HCT116 (cell line): Measurements from ENCODE around the gene ACSF2.

Source experiments
- CBX3 ChIP-seq: IDR thresholded peaks from 2 replicates; pipeline ENCODE4 v1.6.1; 2012; ENCODE audit warnings: low read depth
- CEBPB ChIP-seq: IDR thresholded peaks from 2 replicates; pipeline ENCODE4 v1.6.1; 2012; ENCODE audit warnings: low read depth
- ELF1 ChIP-seq: IDR thresholded peaks from 2 replicates; pipeline ENCODE4 v1.6.1; 2012; ENCODE audit warnings: low read depth, borderline replicate concordance
- EZH2 ChIP-seq: fragments of 200-600 bp; sonication (generic); IDR thresholded peaks from 2 replicates; pipeline ENCODE4 v1.6.1; 2017; ENCODE audit warnings: antibody characterized with exemption, mixed run types
- JUND ChIP-seq: IDR thresholded peaks from 2 replicates; pipeline ENCODE4 v1.6.1; 2012
- POLR2A ChIP-seq: IDR thresholded peaks from 2 replicates; pipeline ENCODE4 v1.7.0; 2011; ENCODE audit warnings: borderline replicate concordance; ENCODE audit not compliant: insufficient read depth, insufficient read length; ENCODE audit errors: extremely low read depth
- POLR2AphosphoS5 ChIP-seq: IDR thresholded peaks from 2 replicates; pipeline ENCODE4 v1.6.1; 2011; ENCODE audit warnings: mild to moderate bottlenecking, low read depth, low read length, moderate library complexity
- RAD21 ChIP-seq: IDR thresholded peaks from 2 replicates; pipeline ENCODE4 v1.6.1; 2012; ENCODE audit warnings: low read depth, mild to moderate bottlenecking
- SP1 ChIP-seq: IDR thresholded peaks from 2 replicates; pipeline ENCODE4 v1.6.1; 2012; ENCODE audit warnings: low read depth
- YY1 ChIP-seq: IDR thresholded peaks from 2 replicates; pipeline ENCODE4 v1.6.1; 2011; ENCODE audit warnings: low read length, low read depth, moderate library complexity, mild to moderate bottlenecking; ENCODE audit not compliant: insufficient replicate concordance; ENCODE audit errors: extremely low read depth
- TF ChIP-seq, protein P1 (sequence below), 3 experiments: fragments of 200-600 bp in 1 of 3; sonication (generic) in 1 of 3; IDR thresholded peaks in 2 of 3; conservative IDR thresholded peaks in 1 of 3; 2 replicates each; pipeline ENCODE4 v1.5.1; 2012 to 2017; ENCODE audit warnings: low read depth in 2 of 3, low read length in 2 of 3, antibody characterized with exemption in 1 of 3, borderline replicate concordance in 1 of 3, control low read depth in 1 of 3, mild to moderate bottlenecking in 1 of 3, mixed read lengths in 1 of 3, mixed run types in 1 of 3, moderate library complexity in 1 of 3; ENCODE audit not compliant: insufficient read depth in 1 of 3
- TF ChIP-seq, protein P2 (sequence below): IDR thresholded peaks from 2 replicates; pipeline ENCODE4 v1.6.1; 2012
- TF ChIP-seq, protein P3 (sequence below): IDR thresholded peaks from 2 replicates; pipeline ENCODE4 v1.6.1; 2011; ENCODE audit warnings: mild to moderate bottlenecking, low read length, moderate library complexity; ENCODE audit not compliant: insufficient replicate concordance; ENCODE audit errors: extremely low read depth

DNA sequence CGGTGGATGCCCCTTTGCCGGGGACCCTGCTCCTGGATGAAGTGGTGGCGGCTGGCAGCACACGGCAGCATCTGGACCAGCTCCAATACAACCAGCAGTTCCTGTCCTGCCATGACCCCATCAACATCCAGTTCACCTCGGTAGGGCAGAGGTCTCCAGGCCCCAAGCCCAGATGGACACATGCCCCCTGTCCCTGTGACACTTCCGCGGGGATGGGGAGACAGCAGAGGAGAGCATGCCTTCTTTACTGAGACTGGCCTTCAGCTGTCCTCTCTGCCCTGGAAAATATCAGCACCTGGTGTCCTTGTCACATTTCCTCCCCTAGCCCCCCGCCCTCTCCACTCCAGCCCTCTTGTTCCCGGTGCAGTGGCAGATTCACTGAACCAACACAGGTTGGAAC lies 36.4 kb downstream of the ACSF2 start:
- TF ChIP-seq POLR2A (no peak), CEBPB (no peak), YY1 (no peak), SP1 (no peak), EZH2 (no peak), CBX3 (no peak), ELF1 (no peak), JUND (no peak), RAD21 (no peak), POLR2AphosphoS5 (no peak)
- TF ChIP-seq, protein P1, sequence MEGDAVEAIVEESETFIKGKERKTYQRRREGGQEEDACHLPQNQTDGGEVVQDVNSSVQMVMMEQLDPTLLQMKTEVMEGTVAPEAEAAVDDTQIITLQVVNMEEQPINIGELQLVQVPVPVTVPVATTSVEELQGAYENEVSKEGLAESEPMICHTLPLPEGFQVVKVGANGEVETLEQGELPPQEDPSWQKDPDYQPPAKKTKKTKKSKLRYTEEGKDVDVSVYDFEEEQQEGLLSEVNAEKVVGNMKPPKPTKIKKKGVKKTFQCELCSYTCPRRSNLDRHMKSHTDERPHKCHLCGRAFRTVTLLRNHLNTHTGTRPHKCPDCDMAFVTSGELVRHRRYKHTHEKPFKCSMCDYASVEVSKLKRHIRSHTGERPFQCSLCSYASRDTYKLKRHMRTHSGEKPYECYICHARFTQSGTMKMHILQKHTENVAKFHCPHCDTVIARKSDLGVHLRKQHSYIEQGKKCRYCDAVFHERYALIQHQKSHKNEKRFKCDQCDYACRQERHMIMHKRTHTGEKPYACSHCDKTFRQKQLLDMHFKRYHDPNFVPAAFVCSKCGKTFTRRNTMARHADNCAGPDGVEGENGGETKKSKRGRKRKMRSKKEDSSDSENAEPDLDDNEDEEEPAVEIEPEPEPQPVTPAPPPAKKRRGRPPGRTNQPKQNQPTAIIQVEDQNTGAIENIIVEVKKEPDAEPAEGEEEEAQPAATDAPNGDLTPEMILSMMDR (IDR thresholded peaks at IDR 0.05 in 2 of 3, conservative IDR thresholded peaks at IDR 0.05 in 1 of 3; ENCODE audit: borderline replicate concordance in 1 of 3, insufficient read depth in 1 of 3, low read depth in 2 of 3, low read length in 2 of 3), result no peak
- TF ChIP-seq, protein P2, sequence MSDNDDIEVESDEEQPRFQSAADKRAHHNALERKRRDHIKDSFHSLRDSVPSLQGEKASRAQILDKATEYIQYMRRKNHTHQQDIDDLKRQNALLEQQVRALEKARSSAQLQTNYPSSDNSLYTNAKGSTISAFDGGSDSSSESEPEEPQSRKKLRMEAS, result no peak
- TF ChIP-seq, protein P3, sequence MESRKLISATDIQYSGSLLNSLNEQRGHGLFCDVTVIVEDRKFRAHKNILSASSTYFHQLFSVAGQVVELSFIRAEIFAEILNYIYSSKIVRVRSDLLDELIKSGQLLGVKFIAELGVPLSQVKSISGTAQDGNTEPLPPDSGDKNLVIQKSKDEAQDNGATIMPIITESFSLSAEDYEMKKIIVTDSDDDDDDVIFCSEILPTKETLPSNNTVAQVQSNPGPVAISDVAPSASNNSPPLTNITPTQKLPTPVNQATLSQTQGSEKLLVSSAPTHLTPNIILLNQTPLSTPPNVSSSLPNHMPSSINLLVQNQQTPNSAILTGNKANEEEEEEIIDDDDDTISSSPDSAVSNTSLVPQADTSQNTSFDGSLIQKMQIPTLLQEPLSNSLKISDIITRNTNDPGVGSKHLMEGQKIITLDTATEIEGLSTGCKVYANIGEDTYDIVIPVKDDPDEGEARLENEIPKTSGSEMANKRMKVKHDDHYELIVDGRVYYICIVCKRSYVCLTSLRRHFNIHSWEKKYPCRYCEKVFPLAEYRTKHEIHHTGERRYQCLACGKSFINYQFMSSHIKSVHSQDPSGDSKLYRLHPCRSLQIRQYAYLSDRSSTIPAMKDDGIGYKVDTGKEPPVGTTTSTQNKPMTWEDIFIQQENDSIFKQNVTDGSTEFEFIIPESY, result no peak
